Skeletal muscle tissue (tissue), 4 donors: ENCODE data around the gene LARP4. TPM values are rescaled to one million over a fixed set of nuclear protein-coding genes. Genes with fewer than 3 reads are reported as not detected.
"Not testable (repeated sequence)": the region's sequence is repeated elsewhere in the genome, so short reads cannot be mapped to it uniquely, and the experiment has no call there.

Experiments
- H3K27ac ChIP-seq: one replicate; pipeline ENCODE4 v1.7.0; 2013; ENCODE audit warnings: mild to moderate bottlenecking, low read depth, low read length, inconsistent platforms
- H3K27me3 ChIP-seq, 3 donors: one replicate each; pipeline ENCODE4 v1.7.0; 2013; ENCODE audit warnings: low read length in 3 of 3; ENCODE audit not compliant: control insufficient read depth in 3 of 3, insufficient read depth in 3 of 3
- H3K36me3 ChIP-seq, 3 donors: one replicate each; pipeline ENCODE4 v1.7.0; 2013; ENCODE audit warnings: low read length in 3 of 3; ENCODE audit not compliant: control insufficient read depth in 3 of 3, insufficient read depth in 3 of 3
- H3K4me1 ChIP-seq, 3 donors: one replicate each; pipeline ENCODE4 v1.7.0; 2013; ENCODE audit warnings: low read length in 3 of 3, mild to moderate bottlenecking in 3 of 3; ENCODE audit not compliant: control insufficient read depth in 3 of 3, insufficient read depth in 3 of 3
- H3K4me3 ChIP-seq, 3 donors: one replicate each; pipeline ENCODE4 v1.7.0; 2013; ENCODE audit warnings: low read length in 3 of 3
- H3K9ac ChIP-seq, 3 donors: one replicate each; pipeline ENCODE4 v1.7.0; 2013; ENCODE audit warnings: low read length in 3 of 3, mild to moderate bottlenecking in 3 of 3, moderate library complexity in 2 of 3, low read depth in 1 of 3
- H3K9me3 ChIP-seq, 3 donors: one replicate each; pipeline ENCODE4 v1.7.0; 2013; ENCODE audit warnings: low read length in 3 of 3; ENCODE audit not compliant: control insufficient read depth in 3 of 3
- total RNA-seq: library from RNA; depleted of rRNA; stranded (reverse); fragments of >200 nt; gene quantifications from one replicate; pipeline ENCODE4 v1.2.3, GENCODE V29; 2014
- donor health status: Osteomylitis.

LARP4 gene
- total RNA-seq, 1 donor from 2014 or later = 37.6 TPM

- Histone ChIP-seq H3K4me3 (no peak overlapping the region), H3K27ac (no peak overlapping the region), H3K27me3 (no peaks in the 10 kb centered on the region), H3K4me1 (no peaks in the 10 kb centered on the region), H3K36me3 (peaks cover 19 to 40% (median 29%) of the 10 kb centered on the region in 3 donors), H3K9me3 (no peaks in the 10 kb centered on the region), H3K9ac (no peak overlapping the region)
Observed at GRCh38 chr12:50467439-50467838, 66.8 kb downstream of the LARP4 start.

GRCh38 chr12:50477241-50477832 is 76.7 kb downstream of the LARP4 start:
- H3K36me3 ChIP-seq = peaks cover 20 to 32% (median 29%) of the 10 kb centered on the region in 3 donors

GRCh38 chr12:50482571-50482970 is 81.9 kb downstream of the LARP4 start:
- Histone ChIP-seq H3K9ac (no peak overlapping the region), H3K27ac (no peak overlapping the region), H3K4me1 (no peaks in the 10 kb centered on the region), H3K9me3 (no peaks in the 10 kb centered on the region), H3K27me3 (no peaks in the 10 kb centered on the region), H3K36me3 (no peaks in the 10 kb centered on the region), H3K4me3 (no peak overlapping the region)

More at GRCh38 chr12:50477241-50477832, 76.7 kb downstream of the LARP4 start:
- H3K4me1 ChIP-seq = no peaks in the 10 kb centered on the region
- no peak overlapping the region for H3K9ac ChIP-seq
- H3K9me3 ChIP-seq = no peaks in the 10 kb centered on the region
- H3K27ac ChIP-seq = no peak overlapping the region
- H3K4me3 ChIP-seq = no peak overlapping the region
- no peaks in the 10 kb centered on the region for H3K27me3 ChIP-seq

- H3K9me3 ChIP-seq = no peaks in the 10 kb centered on the region
- H3K36me3 ChIP-seq = no peaks in the 10 kb centered on the region
- H3K27ac ChIP-seq = no peak overlapping the region
- H3K27me3 ChIP-seq = no peaks in the 10 kb centered on the region
- H3K4me3 ChIP-seq = no peak overlapping the region
- H3K9ac ChIP-seq = no peak overlapping the region
- H3K4me1 ChIP-seq = no peaks in the 10 kb centered on the region
Observed at GRCh38 chr12:50483488-50483887, 82.8 kb downstream of the LARP4 start.

- Histone ChIP-seq H3K4me1 (no peaks in the 10 kb centered on the region), H3K9me3 (no peaks in the 10 kb centered on the region), H3K4me3 (no peak overlapping the region), H3K27me3 (no peaks in the 10 kb centered on the region), H3K27ac (no peak overlapping the region), H3K36me3 (no peaks in the 10 kb centered on the region), H3K9ac (no peak overlapping the region)
Observed at GRCh38 chr12:50488801-50489200, 88.1 kb downstream of the LARP4 start.

- H3K36me3 ChIP-seq, H3K27ac ChIP-seq, H3K4me3 ChIP-seq, H3K9me3 ChIP-seq, H3K9ac ChIP-seq, H3K27me3 ChIP-seq, H3K4me1 ChIP-seq: not testable (repeated sequence)
Observed at GRCh38 chr12:50498119-50498518, 97.4 kb downstream of the LARP4 start.

- Histone ChIP-seq H3K27me3 (no peaks in the 10 kb centered on the region), H3K4me3 (peak within 1 kb of the TSS; percentile 83 to 91 (median 89)), H3K9me3 (no peaks in the 10 kb centered on the region), H3K4me1 (peaks cover 40 to 44% (median 42%) of the 10 kb centered on the region in 3 donors), H3K27ac (peak within 1 kb of the TSS; percentile 85), H3K9ac (peak within 1 kb of the TSS; percentile 79 to 95 (median 94)), H3K36me3 (no peaks in the 10 kb centered on the region)
Observed at GRCh38 chr12:50504798-50505674, 104.4 kb downstream of the LARP4 start, which contains the start of gene DIP2B. TSS of gene DIP2B (plus strand) at chr12:50504985. CDS start at chr12:50505141, 156 bp downstream.

GRCh38 chr12:50505675-50506530 is 105.2 kb downstream of the LARP4 start:
- H3K27me3 ChIP-seq = no peaks in the 10 kb centered on the region
- no peaks in the 10 kb centered on the region for H3K9me3 ChIP-seq
- H3K4me3 ChIP-seq = peak overlapping the region; percentile 83 to 91 (median 89)
- no peaks in the 10 kb centered on the region for H3K36me3 ChIP-seq
- H3K9ac ChIP-seq = peak overlapping the region; percentile 76 to 95 (median 94)
- peaks cover 40 to 46% (median 46%) of the 10 kb centered on the region in 3 donors for H3K4me1 ChIP-seq
- peak overlapping the region; percentile 85 for H3K27ac ChIP-seq

- peaks cover 40 to 46% (median 46%) of the 10 kb centered on the region in 3 donors for H3K4me1 ChIP-seq
- no peaks in the 10 kb centered on the region for H3K9me3 ChIP-seq
- H3K36me3 ChIP-seq = no peaks in the 10 kb centered on the region
- peak overlapping the region; percentile 25 for H3K27ac ChIP-seq
- H3K4me3 ChIP-seq = peak overlapping the region in 2 of 3 donors; percentile 17 to 89
- H3K9ac ChIP-seq = peak overlapping the region; percentile 51 to 94 (median 76)
- H3K27me3 ChIP-seq = no peaks in the 10 kb centered on the region
Observed at GRCh38 chr12:50506753-50507473, 106.2 kb downstream of the LARP4 start.
